Mesenchymal stem cell (in vitro differentiated cells and primary cell): ENCODE results near the gene KRT32.

Source experiments
- DNase-seq: peaks from one replicate; pipeline ENCODE4 v3.0.0-alpha.2; 2013
- H2AFZ ChIP-seq: one replicate; pipeline ENCODE4 v1.6.1; 2013; ENCODE audit warnings: low read depth, mild to moderate bottlenecking, control low read depth, inconsistent platforms, low read length, moderate library complexity
- H2AK5ac ChIP-seq: 2 replicates; pipeline ENCODE4 v1.6.1; 2013; ENCODE audit warnings: low read length, moderate library complexity, mild to moderate bottlenecking, inconsistent platforms; ENCODE audit not compliant: severe bottlenecking
- H2BK120ac ChIP-seq: one replicate; pipeline ENCODE4 v1.6.1; 2013; ENCODE audit warnings: low read depth, mild to moderate bottlenecking, inconsistent platforms, low read length, moderate library complexity
- H2BK12ac ChIP-seq, 2 experiments: one replicate each; pipeline ENCODE4 v1.6.1; 2013; ENCODE audit warnings: inconsistent platforms in 2 of 2, low read length in 2 of 2, mild to moderate bottlenecking in 2 of 2, moderate library complexity in 2 of 2, control low read depth in 1 of 2
- H2BK15ac ChIP-seq: one replicate; pipeline ENCODE4 v1.6.1; 2013; ENCODE audit warnings: mild to moderate bottlenecking, low read depth, inconsistent platforms; ENCODE audit not compliant: poor library complexity, severe bottlenecking
- H2BK5ac ChIP-seq: 2 replicates; pipeline ENCODE4 v1.6.1; 2013; ENCODE audit warnings: low read depth, mild to moderate bottlenecking, low read length, control low read depth, inconsistent platforms; ENCODE audit not compliant: poor library complexity, severe bottlenecking
- H3K14ac ChIP-seq, 2 experiments: one replicate each; pipeline ENCODE4 v1.6.1; 2013; ENCODE audit warnings: inconsistent platforms in 2 of 2, low read length in 2 of 2, control low read depth in 1 of 2, mild to moderate bottlenecking in 1 of 2, moderate library complexity in 1 of 2
- H3K18ac ChIP-seq, 2 experiments: one replicate each; pipeline ENCODE4 v1.6.1; 2013; ENCODE audit warnings: inconsistent platforms in 2 of 2, low read length in 2 of 2, control low read depth in 1 of 2, low read depth in 1 of 2, mild to moderate bottlenecking in 1 of 2
- H3K23ac ChIP-seq, 2 experiments: one replicate each; pipeline ENCODE4 v1.6.1; 2013; ENCODE audit warnings: inconsistent platforms in 2 of 2, low read length in 2 of 2, mild to moderate bottlenecking in 2 of 2, moderate library complexity in 2 of 2, control low read depth in 1 of 2
- H3K27ac ChIP-seq: 2 replicates; pipeline ENCODE4 v1.5.1; 2013; ENCODE audit warnings: mild to moderate bottlenecking, moderate library complexity, low read length, control low read depth, inconsistent platforms; ENCODE audit not compliant: poor library complexity, severe bottlenecking
- H3K27me3 ChIP-seq, 2 experiments: 2 replicates each; pipeline versions ENCODE4 v1.6.1 to v1.7.0; 2013; ENCODE audit warnings: low read length in 2 of 2, mild to moderate bottlenecking in 2 of 2, moderate library complexity in 2 of 2, control low read depth in 1 of 2, inconsistent platforms in 1 of 2; ENCODE audit not compliant: control insufficient read depth in 1 of 2, insufficient read depth in 1 of 2
- H3K36me3 ChIP-seq, 2 experiments: 2 replicates each; pipeline versions ENCODE4 v1.6.1 to v1.7.0; 2013; ENCODE audit warnings: low read length in 2 of 2, control low read depth in 1 of 2, inconsistent platforms in 1 of 2, low read depth in 1 of 2, mild to moderate bottlenecking in 1 of 2; ENCODE audit not compliant: insufficient read depth in 2 of 2, control insufficient read depth in 1 of 2
- H3K4ac ChIP-seq, 2 experiments: one replicate each; pipeline ENCODE4 v1.6.1; 2013; ENCODE audit warnings: inconsistent platforms in 2 of 2, low read length in 2 of 2, mild to moderate bottlenecking in 2 of 2, moderate library complexity in 2 of 2, control low read depth in 1 of 2, low read depth in 1 of 2
- H3K4me1 ChIP-seq: 2 replicates; pipeline ENCODE4 v1.6.1; 2013; ENCODE audit warnings: low read depth, low read length, control low read depth; ENCODE audit not compliant: control insufficient read depth, insufficient read depth
- H3K4me2 ChIP-seq: 2 replicates; pipeline ENCODE4 v1.6.1; 2013; ENCODE audit warnings: low read length, mild to moderate bottlenecking, inconsistent platforms; ENCODE audit not compliant: poor library complexity, severe bottlenecking
- H3K4me3 ChIP-seq, 2 experiments: 2 replicates each; pipeline versions ENCODE4 v1.5.1 to v1.7.0; 2013; ENCODE audit warnings: low read length in 2 of 2, mild to moderate bottlenecking in 2 of 2, control low read depth in 1 of 2, low read depth in 1 of 2; ENCODE audit not compliant: insufficient read depth in 1 of 2
- H3K79me1 ChIP-seq: replicated peaks from 2 replicates; pipeline ENCODE4 v1.6.1; 2013; ENCODE audit warnings: mild to moderate bottlenecking, control low read depth, low read length, inconsistent platforms; ENCODE audit not compliant: poor library complexity, severe bottlenecking
- H3K9ac ChIP-seq: 2 replicates; pipeline ENCODE4 v1.7.0; 2013; ENCODE audit warnings: mild to moderate bottlenecking, low read length, moderate library complexity
- H3K9me3 ChIP-seq: 2 replicates; pipeline ENCODE4 v1.7.0; 2013; ENCODE audit warnings: mild to moderate bottlenecking, low read length; ENCODE audit not compliant: control insufficient read depth
- H4K8ac ChIP-seq: one replicate; pipeline ENCODE4 v1.6.1; 2013; ENCODE audit warnings: inconsistent platforms, mild to moderate bottlenecking, low read length, moderate library complexity
- H4K91ac ChIP-seq: one replicate; pipeline ENCODE4 v1.6.1; 2013; ENCODE audit warnings: mild to moderate bottlenecking, low read length, inconsistent platforms
- WGBS: methylation state at CpG from one replicate; pipeline ENCODE4 v1.1.7; 2013; ENCODE audit warnings: mixed read lengths; 5-methylcytosine and 5-hydroxymethylcytosine counted together

The KRT32 gene

GRCh38 chr17:41415411-41415810 lies 51.8 kb downstream of the KRT32 start:
- WGBS: 90% methylated on average over 2 of the region's 4 CpGs
- H4K91ac ChIP-seq: no peak overlapping the region
- no peak overlapping the region for H3K14ac ChIP-seq
- no peak for DNase-seq
- no peak overlapping the region for H3K4me3 ChIP-seq
- no peak overlapping the region for H2BK15ac ChIP-seq
- no peak overlapping the region for H2AFZ ChIP-seq
- peak overlapping the region; percentile 4 for H2AK5ac ChIP-seq
- no peak overlapping the region for H3K9ac ChIP-seq
- no peaks in the 10 kb centered on the region for H3K36me3 ChIP-seq
- H3K9me3 ChIP-seq: no peaks in the 10 kb centered on the region
- no peak overlapping the region for H3K18ac ChIP-seq
- H2BK5ac ChIP-seq: no peak overlapping the region
- H3K79me1 ChIP-seq: no peaks in the 10 kb centered on the region
- no peak overlapping the region for H2BK120ac ChIP-seq
- H3K4me2 ChIP-seq: no peak overlapping the region
- peaks cover 0 to 9% of the 10 kb centered on the region in 2 experiments for H3K27me3 ChIP-seq
- H2BK12ac ChIP-seq: no peak overlapping the region
- H3K27ac ChIP-seq: peak overlapping the region; percentile 85
- H3K23ac ChIP-seq: no peak overlapping the region
- peaks cover 12% of the 10 kb centered on the region for H3K4me1 ChIP-seq
- H3K4ac ChIP-seq: no peak overlapping the region
- no peak overlapping the region for H4K8ac ChIP-seq

- DNase-seq: no peak
- Histone ChIP-seq H2AK5ac (peak overlapping the region; percentile 77), H3K4me2 (no peak overlapping the region), H3K4me1 (peaks cover 10% of the 10 kb centered on the region), H3K4ac (no peak overlapping the region), H2BK5ac (no peak overlapping the region), H2BK12ac (no peak overlapping the region), H2BK120ac (no peak overlapping the region), H3K36me3 (no peaks in the 10 kb centered on the region), H3K27me3 (peaks cover 0 to 21% of the 10 kb centered on the region in 2 experiments), H3K27ac (peak overlapping the region; percentile 25), H3K79me1 (no peaks in the 10 kb centered on the region), H2BK15ac (no peak overlapping the region), H4K91ac (no peak overlapping the region), H3K14ac (no peak overlapping the region), H3K4me3 (no peak overlapping the region), H4K8ac (no peak overlapping the region), H2AFZ (no peak overlapping the region), H3K9ac (no peak overlapping the region), H3K18ac (no peak overlapping the region), H3K23ac (no peak overlapping the region), H3K9me3 (no peaks in the 10 kb centered on the region)
- 100% methylated on average over 1 of the region's 2 CpGs for WGBS
Measured at GRCh38 chr17:41413982-41414381, 53.2 kb downstream of the KRT32 start.

- no peak overlapping the region for H3K18ac ChIP-seq
- no peak overlapping the region for H3K4me3 ChIP-seq
- no peak overlapping the region for H2BK120ac ChIP-seq
- no peaks in the 10 kb centered on the region for H3K9me3 ChIP-seq
- H2BK15ac ChIP-seq: no peak overlapping the region
- H3K36me3 ChIP-seq: no peaks in the 10 kb centered on the region
- no peak overlapping the region for H3K14ac ChIP-seq
- no peak overlapping the region for H3K4ac ChIP-seq
- H4K8ac ChIP-seq: no peak overlapping the region
- H2AK5ac ChIP-seq: peak overlapping the region; percentile 49
- no peak overlapping the region for H4K91ac ChIP-seq
- H3K27ac ChIP-seq: peak overlapping the region; percentile 25
- H3K27me3 ChIP-seq: peaks cover 0 to 22% of the 10 kb centered on the region in 2 experiments
- H2BK5ac ChIP-seq: no peak overlapping the region
- H3K23ac ChIP-seq: no peak overlapping the region
- no peak overlapping the region for H2AFZ ChIP-seq
- DNase-seq: no peak
- H3K4me1 ChIP-seq: peaks cover 10% of the 10 kb centered on the region
- H3K79me1 ChIP-seq: no peaks in the 10 kb centered on the region
- no peak overlapping the region for H3K9ac ChIP-seq
- H3K4me2 ChIP-seq: no peak overlapping the region
- no peak overlapping the region for H2BK12ac ChIP-seq
- 55% methylated on average over 4 of the region's 5 CpGs for WGBS
Measured at GRCh38 chr17:41413353-41413957, 53.7 kb downstream of the KRT32 start.

GRCh38 chr17:41411072-41411840 lies 55.9 kb downstream of the KRT32 start:
- H4K8ac ChIP-seq: no peak overlapping the region
- no peak overlapping the region for H3K18ac ChIP-seq
- no peaks in the 10 kb centered on the region for H3K79me1 ChIP-seq
- no peak overlapping the region for H2BK15ac ChIP-seq
- no peak overlapping the region for H4K91ac ChIP-seq
- no peak overlapping the region for H3K4me2 ChIP-seq
- H3K27ac ChIP-seq: no peak overlapping the region
- H3K36me3 ChIP-seq: no peaks in the 10 kb centered on the region
- 92% methylated on average over 20 of the region's 20 CpGs for WGBS
- H3K4me1 ChIP-seq: peaks cover 8% of the 10 kb centered on the region
- H2BK12ac ChIP-seq: no peak overlapping the region
- no peak for DNase-seq
- no peak overlapping the region for H3K4ac ChIP-seq
- no peak overlapping the region for H2BK5ac ChIP-seq
- H3K14ac ChIP-seq: no peak overlapping the region
- no peak overlapping the region for H2AK5ac ChIP-seq
- H3K27me3 ChIP-seq: peaks cover 0 to 27% of the 10 kb centered on the region in 2 experiments
- H3K23ac ChIP-seq: no peak overlapping the region
- H2BK120ac ChIP-seq: no peak overlapping the region
- H3K9ac ChIP-seq: no peak overlapping the region
- H2AFZ ChIP-seq: no peak overlapping the region
- no peak overlapping the region for H3K4me3 ChIP-seq
- no peaks in the 10 kb centered on the region for H3K9me3 ChIP-seq
